ENCODE results near the gene SEZ6. TPM values are rescaled to one million over a fixed set of nuclear protein-coding genes. Genes with fewer than 3 reads are reported as not detected.
A peak's percentile ranks its signal among the peaks of the same experiment; 100 is the strongest.

The SEZ6 gene
- total RNA-seq, 2 experiments from 2014 or later = not detected

GRCh38 chr17:28956861-28957260 is 49.0 kb downstream of the SEZ6 start:
- no peaks in the 10 kb centered on the region for H3K4me1 Mint-ChIP-seq (ENCODE audit: low read depth)
- no peak for DNase-seq
- no peaks in the 10 kb centered on the region for H3K36me3 Mint-ChIP-seq (ENCODE audit: low read depth)
- no peak overlapping the region for H3K4me3 Mint-ChIP-seq
- ChIA-PET CTCF (interaction anchor here (1.6 to 4.3 kb wide), 4 partner anchors 8 to 230 kb away, joined by 7 to 27 read pairs (median 9); partner anchors contain the start of gene TLCD1), POLR2A (interaction anchor here (1.4 kb wide), 1 partner anchor 160 kb away, joined by 4 read pairs; no protein-coding TSS in a partner anchor)
- H3K27ac Mint-ChIP-seq = no peak overlapping the region
- ATAC-seq = no peak
- H3K27me3 Mint-ChIP-seq (ENCODE audit: low read depth) = no peaks in the 10 kb centered on the region
- no peaks in the 10 kb centered on the region for H3K9me3 Mint-ChIP-seq (ENCODE audit: insufficient read depth)

GRCh38 chr17:28956112-28956511 is 49.7 kb downstream of the SEZ6 start:
- CTCF ChIA-PET = interaction anchor here (1.6 to 4.3 kb wide), 4 partner anchors 9 to 229 kb away, joined by 7 to 27 read pairs (median 9); partner anchors contain the start of gene TLCD1

GRCh38 chr17:28955408-28955807 is 50.4 kb downstream of the SEZ6 start:
- no peak for ATAC-seq

More at GRCh38 chr17:28956112-28956511, 49.7 kb downstream of the SEZ6 start:
- ATAC-seq = no peak
- Mint-ChIP-seq H3K4me3 (no peak overlapping the region), H3K4me1 (ENCODE audit: low read depth) (no peaks in the 10 kb centered on the region), H3K9me3 (ENCODE audit: insufficient read depth) (no peaks in the 10 kb centered on the region), H3K27ac (no peak overlapping the region), H3K27me3 (ENCODE audit: low read depth) (no peaks in the 10 kb centered on the region), H3K36me3 (ENCODE audit: low read depth) (no peaks in the 10 kb centered on the region)
- no peak for DNase-seq
- POLR2A ChIA-PET = no interaction called here

GRCh38 chr17:28954886-28955285 is 50.9 kb downstream of the SEZ6 start:
- H3K4me3 Mint-ChIP-seq = no peak overlapping the region
- CTCF ChIA-PET = interaction anchor here (0.9 to 4.3 kb wide), 3 partner anchors 9 to 227 kb away, joined by 6 to 73 read pairs (median 54); no protein-coding TSS in a partner anchor
- DNase-seq = no peak
- no peaks in the 10 kb centered on the region for H3K4me1 Mint-ChIP-seq (ENCODE audit: low read depth)
- ATAC-seq = no peak
- H3K9me3 Mint-ChIP-seq (ENCODE audit: insufficient read depth) = no peaks in the 10 kb centered on the region
- no peaks in the 10 kb centered on the region for H3K27me3 Mint-ChIP-seq (ENCODE audit: low read depth)
- no peak overlapping the region for H3K27ac Mint-ChIP-seq
- POLR2A ChIA-PET = no interaction called here
- peaks cover 5% of the 10 kb centered on the region for H3K36me3 Mint-ChIP-seq (ENCODE audit: low read depth)

More at GRCh38 chr17:28955408-28955807, 50.4 kb downstream of the SEZ6 start:
- Mint-ChIP-seq H3K4me1 (ENCODE audit: low read depth) (no peaks in the 10 kb centered on the region), H3K9me3 (ENCODE audit: insufficient read depth) (no peaks in the 10 kb centered on the region), H3K27me3 (ENCODE audit: low read depth) (no peaks in the 10 kb centered on the region), H3K36me3 (ENCODE audit: low read depth) (peaks cover 3% of the 10 kb centered on the region), H3K27ac (no peak overlapping the region), H3K4me3 (no peak overlapping the region)
- DNase-seq = no peak
- CTCF ChIA-PET = interaction anchor here (0.9 to 4.3 kb wide), 4 partner anchors 8 to 228 kb away, joined by 6 to 73 read pairs (median 18); partner anchors contain the start of gene TLCD1
- POLR2A ChIA-PET = no interaction called here

- POLR2A ChIA-PET = interaction anchor here (0.7 to 2.3 kb wide), 4 partner anchors 29 to 226 kb away, joined by 3 to 16 read pairs (median 4); partner anchors contain the start of gene TLCD1
- ATAC-seq (no peak), DNase-seq (peak; percentile 70)
- CTCF ChIA-PET = interaction anchor here (0.6 to 6.3 kb wide), 51 partner anchors 10 to 468 kb away, joined by 3 to 84 read pairs (median 4); partner anchors contain the start of genes ERAL1, FAM222B, NEK8 and NUFIP2
- H3K27me3 Mint-ChIP-seq (ENCODE audit: low read depth) = no peaks in the 10 kb centered on the region
- peak overlapping the region; percentile 41 for H3K4me3 Mint-ChIP-seq
- no peaks in the 10 kb centered on the region for H3K9me3 Mint-ChIP-seq (ENCODE audit: insufficient read depth)
- no peak overlapping the region for H3K27ac Mint-ChIP-seq
- H3K36me3 Mint-ChIP-seq (ENCODE audit: low read depth) = peaks cover 13% of the 10 kb centered on the region
- peaks cover 2% of the 10 kb centered on the region for H3K4me1 Mint-ChIP-seq (ENCODE audit: low read depth)
These were observed 52.3 kb downstream of the SEZ6 start for GRCh38 chr17:28953444-28954118.

GRCh38 chr17:28951991-28952975 is 53.5 kb downstream of the SEZ6 start:
- Mint-ChIP-seq H3K27me3 (ENCODE audit: low read depth) (no peaks in the 10 kb centered on the region), H3K4me1 (ENCODE audit: low read depth) (peaks cover 15% of the 10 kb centered on the region), H3K4me3 (no peak overlapping the region), H3K9me3 (ENCODE audit: insufficient read depth) (no peaks in the 10 kb centered on the region), H3K27ac (no peak overlapping the region), H3K36me3 (ENCODE audit: low read depth) (peaks cover 25% of the 10 kb centered on the region)
- peak; percentile 76 for ATAC-seq
- peak; percentile 98 for DNase-seq
- ChIA-PET POLR2A (interaction anchor here (0.7 to 3.8 kb wide), 12 partner anchors 12 to 307 kb away, joined by 3 to 38 read pairs (median 4); partner anchors contain the start of genes BLTP2, DHRS13, FLOT2 and RPL23A), CTCF (interaction anchor here (0.7 to 6.3 kb wide), 39 partner anchors 10 to 381 kb away, joined by 3 to 84 read pairs (median 5); partner anchors contain the start of genes FAM222B, FLOT2, NEK8 and PIGS)

- peak; percentile 77 for ATAC-seq
- POLR2A ChIA-PET = interaction anchor here (0.7 to 3.8 kb wide), 13 partner anchors 13 to 306 kb away, joined by 3 to 38 read pairs (median 4); partner anchors contain the start of genes BLTP2, DHRS13, FLOT2 and RPL23A
- H3K4me3 Mint-ChIP-seq = peak within 1 kb of the TSS; percentile 95
- peak; percentile 100 for DNase-seq
- peaks cover 23% of the 10 kb centered on the region for H3K4me1 Mint-ChIP-seq (ENCODE audit: low read depth)
- CTCF ChIA-PET = interaction anchor here (0.7 to 6.3 kb wide), 18 partner anchors 9 to 240 kb away, joined by 3 to 84 read pairs (median 6); partner anchors contain the start of genes FLOT2, NEK8, PROCA1 and RPL23A
- H3K9me3 Mint-ChIP-seq (ENCODE audit: insufficient read depth) = no peaks in the 10 kb centered on the region
- H3K27ac Mint-ChIP-seq = peak within 1 kb of the TSS; percentile 95
- H3K36me3 Mint-ChIP-seq (ENCODE audit: low read depth) = peaks cover 28% of the 10 kb centered on the region
- H3K27me3 Mint-ChIP-seq (ENCODE audit: low read depth) = no peaks in the 10 kb centered on the region
These were observed 54.3 kb downstream of the SEZ6 start, which contains the start of gene PHF12 for GRCh38 chr17:28951428-28951990. Gene PHF12 (minus strand): TSS chr17:28951518. CDS start chr17:28950960, 558 bp downstream.

- ATAC-seq (no peak), DNase-seq (no peak)
- H3K27ac Mint-ChIP-seq = peak overlapping the region; percentile 95
- CTCF ChIA-PET = interaction anchor here (0.7 to 6.3 kb wide), 25 partner anchors 9 to 306 kb away, joined by 3 to 84 read pairs (median 5); partner anchors contain the start of genes BLTP2, DHRS13, FLOT2 and NEK8
- POLR2A ChIA-PET = interaction anchor here (0.7 to 3.8 kb wide), 15 partner anchors 14 to 231 kb away, joined by 3 to 38 read pairs (median 4); partner anchors contain the start of genes DHRS13, FLOT2, RPL23A and TLCD1
- H3K36me3 Mint-ChIP-seq (ENCODE audit: low read depth) = peaks cover 34% of the 10 kb centered on the region
- no peaks in the 10 kb centered on the region for H3K27me3 Mint-ChIP-seq (ENCODE audit: low read depth)
- H3K4me1 Mint-ChIP-seq (ENCODE audit: low read depth) = peaks cover 29% of the 10 kb centered on the region
- peak overlapping the region; percentile 95 for H3K4me3 Mint-ChIP-seq
- no peaks in the 10 kb centered on the region for H3K9me3 Mint-ChIP-seq (ENCODE audit: insufficient read depth)
These were observed 54.9 kb downstream of the SEZ6 start for GRCh38 chr17:28950752-28951427.

GRCh38 chr17:28950017-28950751 is 55.6 kb downstream of the SEZ6 start:
- Mint-ChIP-seq H3K9me3 (ENCODE audit: insufficient read depth) (no peaks in the 10 kb centered on the region), H3K4me1 (ENCODE audit: low read depth) (peaks cover 36% of the 10 kb centered on the region), H3K4me3 (peak overlapping the region; percentile 95), H3K27ac (peak overlapping the region; percentile 95), H3K27me3 (ENCODE audit: low read depth) (no peaks in the 10 kb centered on the region), H3K36me3 (ENCODE audit: low read depth) (peaks cover 39% of the 10 kb centered on the region)
- ATAC-seq = no peak
- ChIA-PET CTCF (interaction anchor here (0.7 to 6.3 kb wide), 27 partner anchors 12 to 306 kb away, joined by 3 to 47 read pairs (median 4); partner anchors contain the start of genes BLTP2, DHRS13, NEK8 and PROCA1), POLR2A (interaction anchor here (0.8 to 3.8 kb wide), 12 partner anchors 14 to 344 kb away, joined by 3 to 38 read pairs (median 4); partner anchors contain the start of genes BLTP2, DHRS13, FLOT2 and NUFIP2)
- DNase-seq = peak; percentile 72
